WTC11 (cell line): ENCODE measurements around the gene OPN1SW. TPM values are rescaled to one million over a fixed set of nuclear protein-coding genes. Genes with fewer than 3 reads are reported as not detected.

ENCODE experiments used
- ATAC-seq: fragments of 200-7000 bp; cut with Tn5 transposase; 2 replicates; pipeline ENCODE4 v1.10.0; 2021; ENCODE audit warnings: mild to moderate bottlenecking, moderate library complexity
- CTCF ChIA-PET: fragments of 300-600 bp; sonication (Branson Sonifier 250); formaldehyde crosslinking; loops from one replicate; lab custom pipeline; 2021; ENCODE audit warnings: antibody characterized with exemption; lab: Charles Lee
- POLR2A ChIA-PET: fragments of 350-600 bp; sonication (Branson Sonifier 250); formaldehyde crosslinking; loops from one replicate; lab custom pipeline; 2021; ENCODE audit warnings: antibody characterized with exemption; lab: Charles Lee
- DNase-seq: peaks from one replicate; pipeline ENCODE4 v3.0.0; 2021; ENCODE audit warnings: low spot score
- H3K27ac Mint-ChIP-seq: 2 replicates; pipeline ENCODE4 v1.8.0; 2021; ENCODE audit warnings: mixed read lengths
- H3K27me3 Mint-ChIP-seq: 2 replicates; pipeline ENCODE4 v1.8.0; 2021; ENCODE audit warnings: low read depth, mild to moderate bottlenecking, moderate library complexity, mixed read lengths
- H3K36me3 Mint-ChIP-seq: 2 replicates; pipeline ENCODE4 v1.8.0; 2021; ENCODE audit warnings: mixed read lengths
- H3K4me1 Mint-ChIP-seq: 2 replicates; pipeline ENCODE4 v1.8.0; 2022; ENCODE audit warnings: mixed read lengths
- H3K4me3 Mint-ChIP-seq: 2 replicates; pipeline ENCODE4 v1.8.0; 2021; ENCODE audit warnings: mild to moderate bottlenecking, moderate library complexity, mixed read lengths
- H3K9me3 Mint-ChIP-seq: 2 replicates; pipeline ENCODE4 v1.8.0; 2021; ENCODE audit warnings: mixed read lengths
- ZNF532 ChIP-seq: fragments of 250-450 bp; sonication (Bioruptor Pico); IDR thresholded peaks from 2 replicates; pipeline ENCODE4 v1.9.0; 2021; ENCODE audit warnings: mild to moderate bottlenecking, borderline replicate concordance
- total RNA-seq: library from RNA; stranded (reverse); gene quantifications from 3 replicates; pipeline ENCODE4 v1.2.3, GENCODE V29; 2021

The OPN1SW gene
- total RNA-seq, 1 experiment from 2014 or later = not detected

- H3K9me3 Mint-ChIP-seq = no peaks in the 10 kb centered on the region
- no peaks in the 10 kb centered on the region for H3K36me3 Mint-ChIP-seq
- H3K27ac Mint-ChIP-seq = no peak overlapping the region
- no peak overlapping the region for H3K4me3 Mint-ChIP-seq
- POLR2A ChIA-PET = no interaction called here
- DNase-seq (no peak), ATAC-seq (no peak)
- peaks cover 7% of the 10 kb centered on the region for H3K27me3 Mint-ChIP-seq
- CTCF ChIA-PET = no interaction called here
- no peak for TF ChIP-seq ZNF532 (CRISPR knock-in tag)
- no peaks in the 10 kb centered on the region for H3K4me1 Mint-ChIP-seq
These were observed 50.9 kb downstream of the OPN1SW start for GRCh38 chr7:128724743-128725142.

Other genes starting within 250 kb of the OPN1SW start
- gene GARIN1A, start 103.5 kb downstream of the OPN1SW start, total RNA-seq = 0.14 to 0.15 TPM in 2 of 3 replicates, not detected in the other
- 150 to 163 TPM (median 159 TPM) in 3 replicates for gene CALU, start 36.4 kb downstream of the OPN1SW start, total RNA-seq
- gene CCDC136, start 16.2 kb upstream of the OPN1SW start, total RNA-seq = 47.4 to 51.0 TPM (median 49.5 TPM) in 3 replicates
- gene FLNC, start 54.6 kb upstream of the OPN1SW start, total RNA-seq = 6.3 to 8.0 TPM (median 6.8 TPM) in 3 replicates
- 117 to 121 TPM (median 120 TPM) in 3 replicates for gene ATP6V1F, start 87.1 kb upstream of the OPN1SW start, total RNA-seq
- gene KCP, start 134.9 kb upstream of the OPN1SW start, total RNA-seq = 2.5 to 2.9 TPM (median 2.7 TPM) in 3 replicates
- 0.66 to 0.71 TPM (median 0.69 TPM) in 3 replicates for gene IRF5, start 162.1 kb upstream of the OPN1SW start, total RNA-seq